HL-60 (cell line): Measurements from ENCODE around the gene CCDC169.

Experiments used
- DNase-seq, 2 experiments: peaks; one replicate each; pipeline ENCODE4 v3.0.0-alpha.2; 2010 to 2020; ENCODE audit warnings: low read depth in 1 of 2, low spot score in 1 of 2
- H3K27ac ChIP-seq: fragments of 250-450 bp; sonication (Bioruptor Pico); replicated peaks from 2 replicates; pipeline ENCODE4 v1.5.1; 2020; ENCODE audit warnings: mild to moderate bottlenecking, moderate library complexity
- H3K27me3 ChIP-seq: fragments of 250-450 bp; sonication (Bioruptor Pico); 2 replicates; pipeline ENCODE4 v1.5.1; 2021; ENCODE audit warnings: mild to moderate bottlenecking, moderate library complexity; ENCODE audit not compliant: insufficient read depth, poor library complexity, severe bottlenecking
- H3K4me3 ChIP-seq: replicated peaks from 2 replicates; pipeline ENCODE4 v1.5.1; 2011; ENCODE audit warnings: mild to moderate bottlenecking, control low read depth, low read length; ENCODE audit not compliant: insufficient read depth
- GABPA ChIP-seq: IDR thresholded peaks from 2 replicates; pipeline ENCODE4 v1.6.1; 2012; ENCODE audit warnings: low read depth
- POLR2AphosphoS5 ChIP-seq: IDR thresholded peaks from 2 replicates; pipeline ENCODE4 v1.6.1; 2012; ENCODE audit warnings: low read depth
- SPI1 ChIP-seq: IDR thresholded peaks from 2 replicates; pipeline ENCODE4 v1.6.1; 2012; ENCODE audit warnings: low read depth, mild to moderate bottlenecking, borderline replicate concordance
- TF ChIP-seq, protein P1 (sequence below): IDR thresholded peaks from one replicate; pipeline ENCODE4 v1.5.1; 2011; ENCODE audit warnings: low read length, control low read depth, inconsistent platforms; ENCODE audit not compliant: insufficient read depth
- TF ChIP-seq, protein P2 (sequence below): IDR thresholded peaks from 2 replicates; pipeline ENCODE4 v1.6.1; 2012; ENCODE audit warnings: low read depth; ENCODE audit not compliant: insufficient replicate concordance

CCDC169 gene

DNA sequence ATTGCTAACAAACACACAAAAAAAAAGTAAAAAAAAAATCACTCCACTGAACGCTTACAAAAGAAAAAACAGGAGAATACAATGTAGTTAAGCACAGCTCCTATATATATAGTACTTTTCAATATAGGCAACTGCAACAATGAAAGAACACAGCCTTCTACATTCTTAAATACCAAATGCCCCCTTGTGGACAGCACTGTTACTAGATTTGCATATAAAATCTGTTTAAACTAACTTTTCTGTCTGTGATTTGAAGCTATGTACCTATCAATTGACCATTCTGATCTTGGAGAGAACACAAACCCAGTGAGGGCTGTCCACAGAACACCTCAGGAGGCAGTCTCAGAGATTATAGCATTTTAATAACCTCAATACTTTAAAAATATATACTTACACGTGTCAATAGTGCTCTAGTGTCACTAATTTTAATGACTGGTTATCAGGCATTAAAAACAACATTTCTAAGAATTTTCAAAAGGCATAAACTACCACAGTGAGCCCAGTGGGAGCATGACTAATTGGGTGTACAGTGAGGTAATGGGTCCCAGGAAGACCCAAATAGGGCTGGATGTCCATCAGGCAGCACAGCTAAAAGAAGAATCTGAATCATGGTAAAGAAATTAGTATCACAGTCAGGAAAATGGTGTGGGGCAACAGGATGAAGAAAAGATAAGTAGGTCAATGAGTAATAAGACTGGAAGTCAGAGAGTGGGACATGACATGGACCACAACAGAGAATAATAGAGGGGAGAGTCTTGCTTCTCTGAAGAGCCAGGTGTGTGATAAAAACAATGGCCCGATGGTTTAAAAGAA, 22.2 kb downstream of the CCDC169 start:
- no peak for TF ChIP-seq SPI1
- TF ChIP-seq, protein P1, sequence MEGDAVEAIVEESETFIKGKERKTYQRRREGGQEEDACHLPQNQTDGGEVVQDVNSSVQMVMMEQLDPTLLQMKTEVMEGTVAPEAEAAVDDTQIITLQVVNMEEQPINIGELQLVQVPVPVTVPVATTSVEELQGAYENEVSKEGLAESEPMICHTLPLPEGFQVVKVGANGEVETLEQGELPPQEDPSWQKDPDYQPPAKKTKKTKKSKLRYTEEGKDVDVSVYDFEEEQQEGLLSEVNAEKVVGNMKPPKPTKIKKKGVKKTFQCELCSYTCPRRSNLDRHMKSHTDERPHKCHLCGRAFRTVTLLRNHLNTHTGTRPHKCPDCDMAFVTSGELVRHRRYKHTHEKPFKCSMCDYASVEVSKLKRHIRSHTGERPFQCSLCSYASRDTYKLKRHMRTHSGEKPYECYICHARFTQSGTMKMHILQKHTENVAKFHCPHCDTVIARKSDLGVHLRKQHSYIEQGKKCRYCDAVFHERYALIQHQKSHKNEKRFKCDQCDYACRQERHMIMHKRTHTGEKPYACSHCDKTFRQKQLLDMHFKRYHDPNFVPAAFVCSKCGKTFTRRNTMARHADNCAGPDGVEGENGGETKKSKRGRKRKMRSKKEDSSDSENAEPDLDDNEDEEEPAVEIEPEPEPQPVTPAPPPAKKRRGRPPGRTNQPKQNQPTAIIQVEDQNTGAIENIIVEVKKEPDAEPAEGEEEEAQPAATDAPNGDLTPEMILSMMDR: peak; percentile 40
- no peaks in the 10 kb centered on the region for H3K27me3 ChIP-seq
- DNase-seq: peak in 1 of 2 experiments; percentile 42
- H3K4me3 ChIP-seq: no peak overlapping the region
- no peak overlapping the region for H3K27ac ChIP-seq

DNA sequence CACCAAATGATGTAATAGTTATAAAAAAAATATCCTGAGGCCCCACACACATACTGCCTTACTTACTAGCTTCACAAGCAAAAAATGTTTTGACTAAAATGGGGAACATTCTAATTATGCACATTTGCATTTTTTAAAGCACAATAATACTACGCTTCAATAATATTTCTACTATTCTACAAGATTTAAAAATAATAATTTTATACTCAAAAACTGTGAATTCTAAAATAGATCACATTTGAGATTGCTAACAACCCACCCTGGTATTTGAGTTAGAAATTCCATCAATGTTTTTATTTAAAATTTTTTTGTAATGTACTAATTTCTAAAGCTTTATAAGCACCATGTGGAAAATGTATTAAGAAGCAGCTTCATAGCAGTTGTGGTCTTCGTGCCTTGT, 24.2 kb downstream of the CCDC169 start:
- TF ChIP-seq POLR2AphosphoS5 (no peak), GABPA (no peak), SPI1 (no peak)
- TF ChIP-seq, protein P2, sequence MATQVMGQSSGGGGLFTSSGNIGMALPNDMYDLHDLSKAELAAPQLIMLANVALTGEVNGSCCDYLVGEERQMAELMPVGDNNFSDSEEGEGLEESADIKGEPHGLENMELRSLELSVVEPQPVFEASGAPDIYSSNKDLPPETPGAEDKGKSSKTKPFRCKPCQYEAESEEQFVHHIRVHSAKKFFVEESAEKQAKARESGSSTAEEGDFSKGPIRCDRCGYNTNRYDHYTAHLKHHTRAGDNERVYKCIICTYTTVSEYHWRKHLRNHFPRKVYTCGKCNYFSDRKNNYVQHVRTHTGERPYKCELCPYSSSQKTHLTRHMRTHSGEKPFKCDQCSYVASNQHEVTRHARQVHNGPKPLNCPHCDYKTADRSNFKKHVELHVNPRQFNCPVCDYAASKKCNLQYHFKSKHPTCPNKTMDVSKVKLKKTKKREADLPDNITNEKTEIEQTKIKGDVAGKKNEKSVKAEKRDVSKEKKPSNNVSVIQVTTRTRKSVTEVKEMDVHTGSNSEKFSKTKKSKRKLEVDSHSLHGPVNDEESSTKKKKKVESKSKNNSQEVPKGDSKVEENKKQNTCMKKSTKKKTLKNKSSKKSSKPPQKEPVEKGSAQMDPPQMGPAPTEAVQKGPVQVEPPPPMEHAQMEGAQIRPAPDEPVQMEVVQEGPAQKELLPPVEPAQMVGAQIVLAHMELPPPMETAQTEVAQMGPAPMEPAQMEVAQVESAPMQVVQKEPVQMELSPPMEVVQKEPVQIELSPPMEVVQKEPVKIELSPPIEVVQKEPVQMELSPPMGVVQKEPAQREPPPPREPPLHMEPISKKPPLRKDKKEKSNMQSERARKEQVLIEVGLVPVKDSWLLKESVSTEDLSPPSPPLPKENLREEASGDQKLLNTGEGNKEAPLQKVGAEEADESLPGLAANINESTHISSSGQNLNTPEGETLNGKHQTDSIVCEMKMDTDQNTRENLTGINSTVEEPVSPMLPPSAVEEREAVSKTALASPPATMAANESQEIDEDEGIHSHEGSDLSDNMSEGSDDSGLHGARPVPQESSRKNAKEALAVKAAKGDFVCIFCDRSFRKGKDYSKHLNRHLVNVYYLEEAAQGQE: no peak
- TF ChIP-seq, protein P1: no peak
- no peak overlapping the region for H3K27ac ChIP-seq
- H3K4me3 ChIP-seq: no peak overlapping the region
- no peaks in the 10 kb centered on the region for H3K27me3 ChIP-seq
- DNase-seq: no peak

DNA sequence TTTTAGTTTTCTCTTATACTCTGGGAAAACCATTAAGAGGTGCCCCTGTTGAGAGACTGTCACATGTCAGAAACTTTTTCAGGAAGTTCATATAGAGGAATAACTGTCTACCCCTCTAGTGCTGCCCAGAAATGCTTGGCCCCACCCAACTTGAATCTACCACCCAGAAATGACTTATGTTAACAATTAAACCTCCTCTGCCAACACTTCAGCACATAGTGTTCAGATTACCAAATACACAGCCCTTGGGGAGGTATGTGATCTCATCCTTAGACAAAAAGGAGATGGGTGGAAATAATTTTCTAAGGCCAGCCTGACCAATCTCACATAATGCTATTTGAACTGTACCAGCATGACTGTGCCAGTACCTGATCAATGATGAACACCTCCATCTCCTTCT, 35.6 kb downstream of the CCDC169 start:
- Histone ChIP-seq H3K27ac (no peak overlapping the region), H3K4me3 (no peak overlapping the region), H3K27me3 (no peaks in the 10 kb centered on the region)
- DNase-seq: no peak
- TF ChIP-seq, protein P2: no peak
- TF ChIP-seq, protein P1: no peak
- TF ChIP-seq GABPA: no peak
- TF ChIP-seq POLR2AphosphoS5: no peak
- TF ChIP-seq SPI1: no peak

DNA sequence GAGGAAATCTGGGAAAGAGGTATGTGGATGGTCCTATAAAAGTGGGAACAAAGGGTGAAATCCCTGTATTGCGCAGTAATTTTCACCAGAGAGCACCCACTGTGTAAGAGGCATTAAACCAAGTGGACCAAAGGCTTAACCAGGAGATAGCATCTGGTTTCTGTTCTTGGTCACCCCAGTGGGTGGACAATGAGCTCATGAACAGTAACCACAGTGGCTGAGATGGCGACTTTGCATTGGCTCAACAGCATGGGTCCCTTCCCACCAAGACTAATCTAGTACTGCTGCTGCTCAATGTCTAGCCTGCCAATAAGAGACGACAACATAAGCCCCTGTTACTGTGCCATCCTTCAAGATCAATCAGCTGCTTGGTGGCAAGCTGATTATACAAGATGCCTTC, 36.6 kb downstream of the CCDC169 start:
- no peak for TF ChIP-seq GABPA
- TF ChIP-seq, protein P1: no peak
- TF ChIP-seq, protein P2: no peak
- TF ChIP-seq POLR2AphosphoS5: no peak
- TF ChIP-seq SPI1: no peak

More for the DNA sequence above, 36.6 kb downstream of the CCDC169 start:
- no peaks in the 10 kb centered on the region for H3K27me3 ChIP-seq
- no peak overlapping the region for H3K27ac ChIP-seq
- no peak overlapping the region for H3K4me3 ChIP-seq
- no peak for DNase-seq
